ENCODE measurements around the gene POR. TPM values are rescaled to one million over a fixed set of nuclear protein-coding genes. Genes with fewer than 3 reads are reported as not detected.
"Not testable (repeated sequence)": the region's sequence is repeated elsewhere in the genome, so short reads cannot be mapped to it uniquely, and the experiment has no call there.

Gene POR
- total and polyA plus RNA-seq, 2 experiments from 2014 or later, result 87.9 to 97.9 TPM

DNA sequence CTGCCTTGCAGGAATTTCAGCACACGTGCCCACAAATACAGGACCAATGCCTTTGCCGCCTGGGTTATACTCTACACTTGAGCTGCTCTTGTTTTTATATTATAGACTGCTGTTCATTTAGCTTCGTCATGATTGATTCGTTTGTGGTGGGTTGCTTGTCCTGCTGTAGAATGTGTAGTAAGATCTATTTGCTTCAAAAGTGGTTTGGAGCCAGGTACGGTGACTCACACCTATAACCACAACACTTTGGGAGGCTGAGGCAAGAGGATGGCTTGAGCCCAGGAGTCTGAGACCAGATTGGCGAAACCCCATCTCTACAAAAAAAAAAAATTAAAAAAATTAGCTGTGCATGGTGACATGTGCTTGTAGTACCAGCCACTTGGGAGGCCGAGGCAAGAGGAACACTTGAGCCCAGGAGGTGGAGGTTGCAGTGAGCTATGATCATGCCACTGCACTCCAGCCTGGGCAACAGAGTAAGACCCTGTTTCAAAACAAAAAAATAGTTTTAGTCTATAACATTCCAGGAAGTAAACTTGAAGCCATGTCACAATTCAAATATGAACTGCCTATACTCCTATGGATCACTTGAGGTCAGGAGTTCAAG, 45.1 kb upstream of the POR start:
- no peaks in the 10 kb centered on the region for H3K9me3 ChIP-seq (ENCODE audit: low read depth)
- H3K4me1 ChIP-seq (ENCODE audit: low read depth), result peaks cover 12% of the 10 kb centered on the region
- no peak overlapping the region for H3K27ac ChIP-seq
- H3K27me3 ChIP-seq, result no peaks in the 10 kb centered on the region
- TF ChIP-seq, protein P1, sequence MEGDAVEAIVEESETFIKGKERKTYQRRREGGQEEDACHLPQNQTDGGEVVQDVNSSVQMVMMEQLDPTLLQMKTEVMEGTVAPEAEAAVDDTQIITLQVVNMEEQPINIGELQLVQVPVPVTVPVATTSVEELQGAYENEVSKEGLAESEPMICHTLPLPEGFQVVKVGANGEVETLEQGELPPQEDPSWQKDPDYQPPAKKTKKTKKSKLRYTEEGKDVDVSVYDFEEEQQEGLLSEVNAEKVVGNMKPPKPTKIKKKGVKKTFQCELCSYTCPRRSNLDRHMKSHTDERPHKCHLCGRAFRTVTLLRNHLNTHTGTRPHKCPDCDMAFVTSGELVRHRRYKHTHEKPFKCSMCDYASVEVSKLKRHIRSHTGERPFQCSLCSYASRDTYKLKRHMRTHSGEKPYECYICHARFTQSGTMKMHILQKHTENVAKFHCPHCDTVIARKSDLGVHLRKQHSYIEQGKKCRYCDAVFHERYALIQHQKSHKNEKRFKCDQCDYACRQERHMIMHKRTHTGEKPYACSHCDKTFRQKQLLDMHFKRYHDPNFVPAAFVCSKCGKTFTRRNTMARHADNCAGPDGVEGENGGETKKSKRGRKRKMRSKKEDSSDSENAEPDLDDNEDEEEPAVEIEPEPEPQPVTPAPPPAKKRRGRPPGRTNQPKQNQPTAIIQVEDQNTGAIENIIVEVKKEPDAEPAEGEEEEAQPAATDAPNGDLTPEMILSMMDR (IDR thresholded peaks at IDR 0.05; ENCODE audit: low read depth, low read length), result no peak
- no peaks in the 10 kb centered on the region for H3K36me3 ChIP-seq
- H3K4me3 ChIP-seq, result no peak overlapping the region
- no peak for DNase-seq (ENCODE audit: low read depth in 1 of 2, low spot score in 1 of 2)

DNA sequence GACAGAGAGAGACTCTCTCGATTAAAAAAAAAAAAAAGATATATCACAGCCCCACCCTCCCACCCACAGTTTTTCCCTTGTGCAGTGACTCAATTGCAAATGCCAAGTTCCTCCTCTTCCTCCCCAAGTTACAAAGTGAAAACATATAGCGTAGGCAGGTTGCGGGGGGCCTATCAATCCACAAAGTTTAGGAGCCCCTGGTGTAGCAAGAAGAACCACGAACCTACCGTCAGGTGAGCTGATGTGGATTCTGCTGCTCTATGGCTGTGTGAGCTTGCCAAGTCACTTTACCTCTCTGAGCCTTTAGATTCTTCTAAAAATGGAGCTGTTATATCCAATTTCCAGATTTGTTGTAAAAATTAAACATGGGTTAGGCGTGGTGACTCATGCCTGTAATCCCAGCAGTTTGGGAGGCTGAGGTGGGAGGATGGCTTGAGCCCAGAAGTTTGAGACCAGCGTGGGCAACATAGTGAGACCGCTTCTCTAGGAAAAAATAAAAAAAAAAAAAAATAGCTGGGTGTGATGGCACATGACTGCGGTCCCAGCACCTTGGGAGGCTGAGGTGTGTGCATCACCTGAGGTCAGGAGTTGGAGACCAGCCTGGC, 44.3 kb upstream of the POR start:
- no peaks in the 10 kb centered on the region for H3K36me3 ChIP-seq
- H3K4me3 ChIP-seq, result no peak overlapping the region
- H3K4me1 ChIP-seq (ENCODE audit: low read depth), result peaks cover 12% of the 10 kb centered on the region
- no peak overlapping the region for H3K27ac ChIP-seq
- DNase-seq (ENCODE audit: low read depth in 1 of 2, low spot score in 1 of 2), result no peak
- H3K27me3 ChIP-seq, result no peaks in the 10 kb centered on the region
- H3K9me3 ChIP-seq (ENCODE audit: low read depth), result no peaks in the 10 kb centered on the region
- TF ChIP-seq, protein P1 (IDR thresholded peaks at IDR 0.05; ENCODE audit: low read depth, low read length), result no peak

DNA sequence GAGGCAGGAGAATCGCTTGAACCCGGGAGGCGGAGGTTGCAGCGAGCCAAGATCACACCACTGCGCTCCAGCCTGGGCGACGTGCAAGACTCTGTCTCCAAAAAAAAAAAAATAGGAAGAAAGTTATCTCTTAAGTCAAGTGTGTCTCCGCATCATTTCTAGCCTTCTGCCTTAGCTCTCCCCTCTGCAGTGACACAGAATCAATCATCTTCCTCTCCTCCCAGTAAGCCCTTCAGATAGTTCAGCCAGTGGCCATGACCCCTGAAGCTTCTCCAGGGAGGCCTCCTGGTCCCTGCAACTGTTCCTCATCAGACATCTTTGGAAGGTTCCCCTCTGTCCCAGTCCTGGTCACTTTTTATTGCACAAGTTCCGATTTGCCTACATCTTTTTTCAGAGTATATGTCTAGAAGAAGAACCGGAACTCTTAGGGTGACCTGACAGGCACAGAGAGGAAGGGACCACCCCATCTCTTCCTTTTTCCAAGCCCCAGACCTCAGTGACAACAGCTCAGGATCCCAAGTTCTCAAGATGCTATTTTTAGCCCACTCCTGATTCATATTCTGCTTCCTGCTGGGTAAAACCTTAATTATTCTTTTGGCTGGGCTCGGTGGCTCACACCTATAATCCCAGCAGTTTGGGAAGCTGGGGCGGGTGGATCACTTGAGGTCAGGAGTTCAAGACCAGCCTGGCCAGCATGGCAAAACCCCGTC, 42.7 kb upstream of the POR start:
- Histone ChIP-seq H3K4me1 (ENCODE audit: low read depth) (peaks cover 12% of the 10 kb centered on the region), H3K27ac (peak overlapping the region; percentile 84), H3K4me3 (no peak overlapping the region), H3K36me3 (no peaks in the 10 kb centered on the region), H3K9me3 (ENCODE audit: low read depth) (no peaks in the 10 kb centered on the region), H3K27me3 (no peaks in the 10 kb centered on the region)
- TF ChIP-seq, protein P1 (IDR thresholded peaks at IDR 0.05; ENCODE audit: low read depth, low read length), result no peak
- DNase-seq (ENCODE audit: low read depth in 1 of 2, low spot score in 1 of 2), result no peak

DNA sequence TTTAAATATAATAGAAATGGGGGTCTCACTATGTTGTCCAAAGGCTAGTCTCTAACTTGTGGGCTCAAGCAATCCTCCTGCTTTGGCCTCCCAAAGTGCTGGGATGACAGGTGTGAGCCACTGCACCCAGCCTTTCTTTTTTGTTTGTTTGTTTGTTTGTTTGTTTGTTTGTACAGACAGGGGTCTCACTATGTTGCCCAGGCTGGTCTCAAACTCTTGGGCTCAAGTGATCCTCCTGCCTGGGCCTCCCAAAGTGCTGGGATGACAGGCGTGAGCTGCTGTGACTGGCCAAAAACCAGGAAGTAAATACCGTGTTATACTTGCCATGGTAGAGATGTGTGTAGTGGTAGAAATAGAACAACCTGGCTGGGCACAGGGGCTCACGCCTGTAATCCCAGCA, 40.8 kb upstream of the POR start:
- H3K9me3 ChIP-seq (ENCODE audit: low read depth); H3K36me3 ChIP-seq; H3K27ac ChIP-seq; H3K4me3 ChIP-seq; H3K27me3 ChIP-seq; DNase-seq (ENCODE audit: low read depth in 1 of 2, low spot score in 1 of 2): not testable (repeated sequence)
- peaks cover 12% of the 10 kb centered on the region for H3K4me1 ChIP-seq (ENCODE audit: low read depth)

DNA sequence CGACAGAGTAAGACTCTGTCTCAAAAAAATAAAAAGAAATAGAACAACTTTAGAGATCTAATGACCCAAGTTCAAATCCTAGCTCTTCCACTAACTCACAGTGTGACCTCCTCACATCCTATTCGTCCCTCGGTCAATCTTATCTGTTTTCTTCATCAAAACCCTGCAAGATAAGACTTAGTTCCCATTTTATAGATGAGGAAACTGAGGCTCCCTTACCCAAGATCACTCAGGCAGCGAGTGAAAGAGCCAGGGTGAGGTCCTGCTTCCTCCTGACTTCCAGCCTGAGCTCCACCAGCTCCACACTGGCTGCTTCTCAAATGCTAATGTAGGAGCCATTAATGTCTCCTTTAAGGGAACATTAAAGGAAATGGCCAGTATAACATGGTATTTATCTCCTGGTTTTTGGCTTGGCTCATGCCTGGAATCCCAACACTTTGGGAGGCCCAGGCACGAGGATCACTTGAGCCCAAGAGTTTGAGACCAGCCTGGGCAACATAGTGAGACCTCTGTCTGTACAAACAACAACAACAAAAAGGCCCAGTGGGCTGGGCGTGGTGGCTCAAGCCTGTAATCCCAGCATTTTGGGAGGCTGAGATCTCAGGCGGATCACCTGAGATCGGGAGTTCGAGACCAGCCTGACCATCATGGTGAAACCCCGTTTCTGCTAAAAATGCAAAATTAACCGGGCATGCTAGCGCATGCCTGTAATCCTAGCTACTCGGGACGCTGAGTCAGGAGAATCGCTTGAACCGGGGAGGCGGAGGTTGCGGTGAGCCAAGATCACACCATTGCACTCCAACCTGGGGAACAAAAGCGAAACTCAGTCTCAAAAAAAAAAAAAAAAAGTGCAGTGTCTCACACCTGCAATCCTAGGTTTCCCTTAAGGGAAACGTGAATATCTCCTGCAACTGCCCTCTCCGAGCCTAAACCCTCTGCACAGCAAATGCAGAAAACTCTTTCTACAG, 39.6 kb upstream of the POR start:
- DNase-seq (ENCODE audit: low read depth in 1 of 2, low spot score in 1 of 2), result no peak
- Histone ChIP-seq H3K9me3 (ENCODE audit: low read depth) (no peaks in the 10 kb centered on the region), H3K4me3 (no peak overlapping the region), H3K4me1 (ENCODE audit: low read depth) (peaks cover 18% of the 10 kb centered on the region), H3K27me3 (no peaks in the 10 kb centered on the region), H3K36me3 (no peaks in the 10 kb centered on the region), H3K27ac (no peak overlapping the region)
- TF ChIP-seq, protein P1 (IDR thresholded peaks at IDR 0.05; ENCODE audit: low read depth, low read length), result no peak
